ENCODE data around the gene MAN1A1. TPM values are rescaled to one million over a fixed set of nuclear protein-coding genes. Genes with fewer than 3 reads are reported as not detected.

The MAN1A1 gene
- total and polyA plus RNA-seq, 10 donors, result 6.0 to 148 (median 93.5) TPM

DNA sequence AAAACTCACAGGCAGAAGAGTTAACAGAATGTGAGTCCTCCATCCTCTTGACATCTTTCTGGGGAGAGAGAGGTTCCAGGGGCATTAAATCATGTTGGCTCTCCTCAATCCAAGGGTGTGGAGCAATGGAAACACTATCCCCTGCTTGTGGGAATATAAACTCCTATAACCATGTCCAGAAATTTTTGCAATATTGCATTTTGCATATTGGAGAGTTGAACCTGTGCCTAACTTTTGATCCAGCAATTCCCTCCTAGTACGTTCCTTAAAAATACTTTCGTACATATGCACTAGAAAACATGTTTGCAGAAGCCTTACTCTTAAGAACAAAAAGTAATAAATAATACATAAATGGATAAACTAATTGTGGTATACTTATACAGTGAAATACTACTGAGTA lies 214.8 kb downstream of the MAN1A1 start:
- no peak overlapping the region for H3K27ac ChIP-seq
- H3K4me1 ChIP-seq, result peaks cover 0 to 11% (median 0%) of the 10 kb centered on the region in 6 donors
- TF ChIP-seq POLR2A (IDR thresholded peaks at IDR 0.05) (no peak), POLR2AphosphoS5 (IDR thresholded peaks at IDR 0.05) (no peak)
- TF ChIP-seq, protein P1, sequence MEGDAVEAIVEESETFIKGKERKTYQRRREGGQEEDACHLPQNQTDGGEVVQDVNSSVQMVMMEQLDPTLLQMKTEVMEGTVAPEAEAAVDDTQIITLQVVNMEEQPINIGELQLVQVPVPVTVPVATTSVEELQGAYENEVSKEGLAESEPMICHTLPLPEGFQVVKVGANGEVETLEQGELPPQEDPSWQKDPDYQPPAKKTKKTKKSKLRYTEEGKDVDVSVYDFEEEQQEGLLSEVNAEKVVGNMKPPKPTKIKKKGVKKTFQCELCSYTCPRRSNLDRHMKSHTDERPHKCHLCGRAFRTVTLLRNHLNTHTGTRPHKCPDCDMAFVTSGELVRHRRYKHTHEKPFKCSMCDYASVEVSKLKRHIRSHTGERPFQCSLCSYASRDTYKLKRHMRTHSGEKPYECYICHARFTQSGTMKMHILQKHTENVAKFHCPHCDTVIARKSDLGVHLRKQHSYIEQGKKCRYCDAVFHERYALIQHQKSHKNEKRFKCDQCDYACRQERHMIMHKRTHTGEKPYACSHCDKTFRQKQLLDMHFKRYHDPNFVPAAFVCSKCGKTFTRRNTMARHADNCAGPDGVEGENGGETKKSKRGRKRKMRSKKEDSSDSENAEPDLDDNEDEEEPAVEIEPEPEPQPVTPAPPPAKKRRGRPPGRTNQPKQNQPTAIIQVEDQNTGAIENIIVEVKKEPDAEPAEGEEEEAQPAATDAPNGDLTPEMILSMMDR (IDR thresholded peaks at IDR 0.05 in 8 of 11, conservative IDR thresholded peaks at IDR 0.05 in 3 of 11), result no peak
- 92 to 99% (median 92%) methylated on average over 2 of the region's 2 CpGs for WGBS, 5 donors
- DNase-seq, result no peak
- H3K36me3 ChIP-seq, result no peaks in the 10 kb centered on the region
- intact Hi-C loops (cut with DNase I; ENCODE audit: low total_unique reads), result no loop called here
- no peaks in the 10 kb centered on the region for H3K27me3 ChIP-seq (replicated peaks in 1 of 7)
- no peak overlapping the region for H3K4me3 ChIP-seq
- no peaks in the 10 kb centered on the region for H3K9me3 ChIP-seq

DNA sequence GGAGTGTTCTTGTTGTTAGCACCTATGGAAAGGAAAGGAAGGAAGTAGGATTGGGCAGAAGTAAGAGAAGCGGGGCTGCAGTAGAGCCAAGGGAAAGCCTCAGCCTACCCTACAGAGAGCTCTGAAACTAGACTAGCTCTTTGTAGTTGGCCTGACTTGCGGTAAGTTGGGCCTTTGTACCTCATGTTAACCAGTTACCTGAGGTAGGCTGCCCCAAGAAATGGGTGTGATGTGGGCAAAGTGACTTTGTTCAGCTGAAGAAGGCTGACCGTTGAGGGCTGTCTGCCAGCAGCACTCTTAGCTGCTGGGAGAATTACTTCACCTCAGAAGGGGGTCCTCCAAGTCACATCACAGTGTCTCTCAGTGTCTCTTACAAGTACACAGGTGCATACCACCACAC lies 216.2 kb downstream of the MAN1A1 start:
- intact Hi-C loops (cut with DNase I; ENCODE audit: low total_unique reads), result no loop called here
- WGBS, 5 donors, result 82 to 99% (median 87%) methylated on average over 3 of the region's 3 CpGs
- Histone ChIP-seq H3K27me3 (replicated peaks in 1 of 7) (no peaks in the 10 kb centered on the region), H3K4me3 (no peak overlapping the region), H3K36me3 (no peaks in the 10 kb centered on the region), H3K9me3 (no peaks in the 10 kb centered on the region), H3K27ac (no peak overlapping the region), H3K4me1 (peaks cover 0 to 13% (median 2%) of the 10 kb centered on the region in 6 donors)
- TF ChIP-seq POLR2A (IDR thresholded peaks at IDR 0.05), result no peak
- TF ChIP-seq, protein P1 (IDR thresholded peaks at IDR 0.05 in 8 of 11, conservative IDR thresholded peaks at IDR 0.05 in 3 of 11), result no peak
- no peak for TF ChIP-seq POLR2AphosphoS5 (IDR thresholded peaks at IDR 0.05)
- DNase-seq, result no peak

DNA sequence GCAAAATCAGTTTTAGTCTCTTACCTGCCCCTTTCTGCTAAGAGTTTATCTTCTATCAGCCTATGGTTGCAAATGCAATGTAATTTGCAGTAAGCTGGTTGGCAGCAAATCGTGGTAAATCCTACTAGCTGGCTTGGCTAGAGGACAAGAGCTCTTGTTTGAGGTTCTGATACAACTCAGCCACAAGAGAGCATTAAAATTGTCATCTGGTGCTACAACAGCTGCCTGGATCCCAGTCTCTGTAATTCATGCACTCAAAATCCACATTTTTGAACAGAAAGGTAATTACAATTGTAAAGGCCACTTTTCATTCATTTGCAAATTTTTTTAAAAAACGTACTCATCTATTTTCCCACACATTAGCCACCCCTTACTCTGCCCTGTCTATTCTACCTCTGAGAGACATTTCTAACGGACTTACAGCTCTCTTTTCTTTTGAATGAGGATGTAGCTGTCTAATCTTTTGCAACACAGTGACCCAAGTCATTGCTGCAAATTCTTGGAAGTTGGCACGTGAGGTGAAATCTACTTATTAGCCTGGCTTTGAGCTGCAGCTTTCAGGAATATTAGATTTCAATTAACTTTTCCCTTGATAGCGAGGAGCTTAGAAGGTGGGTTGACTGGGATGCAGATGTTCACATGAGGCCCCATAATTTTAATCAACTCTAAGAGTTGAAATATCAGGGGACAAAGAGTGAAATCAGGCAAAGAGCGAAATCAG lies 217.1 kb downstream of the MAN1A1 start:
- intact Hi-C loops (cut with DNase I; ENCODE audit: low total_unique reads), result no loop called here
- no peaks in the 10 kb centered on the region for H3K27me3 ChIP-seq (replicated peaks in 1 of 7)
- no peak for DNase-seq
- no peaks in the 10 kb centered on the region for H3K9me3 ChIP-seq
- H3K4me1 ChIP-seq, result peaks cover 0 to 6% (median 1%) of the 10 kb centered on the region in 6 donors
- WGBS, 5 donors, result 67 to 82% (median 77%) methylated on average over 6 of the region's 6 CpGs
- no peak overlapping the region for H3K27ac ChIP-seq
- no peaks in the 10 kb centered on the region for H3K36me3 ChIP-seq
- TF ChIP-seq POLR2AphosphoS5 (IDR thresholded peaks at IDR 0.05) (no peak), POLR2A (IDR thresholded peaks at IDR 0.05) (no peak)
- TF ChIP-seq, protein P1 (IDR thresholded peaks at IDR 0.05 in 8 of 11, conservative IDR thresholded peaks at IDR 0.05 in 3 of 11), result no peak
- H3K4me3 ChIP-seq, result no peak overlapping the region

DNA sequence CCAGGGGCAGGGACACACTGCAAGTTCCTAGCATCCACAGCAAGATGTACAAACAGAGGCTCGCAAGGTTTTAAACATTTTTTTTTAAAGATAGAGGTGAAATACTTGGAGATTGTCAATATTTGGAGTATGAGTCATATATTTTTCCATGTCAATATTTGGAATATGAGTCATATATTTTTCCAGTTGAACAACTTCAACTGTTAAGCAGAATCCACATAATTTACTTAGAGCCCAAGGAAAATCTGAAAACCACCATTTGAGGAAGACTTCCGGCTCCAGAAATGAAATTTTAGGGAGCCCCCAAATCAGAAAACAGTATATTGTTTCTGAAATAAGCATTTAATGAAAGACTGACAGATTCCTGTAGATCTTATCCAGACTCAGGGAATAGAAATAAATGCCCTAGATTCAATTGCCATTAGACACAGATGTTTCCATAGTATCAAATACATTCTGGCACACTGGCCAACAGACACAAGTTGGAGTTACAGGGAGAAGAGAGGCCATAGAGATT lies 219.5 kb downstream of the MAN1A1 start:
- 66 to 90% (median 78%) methylated on average over 2 of the region's 2 CpGs for WGBS, 5 donors
- H3K27ac ChIP-seq, result no peak overlapping the region
- no peaks in the 10 kb centered on the region for H3K27me3 ChIP-seq (replicated peaks in 1 of 7)
- TF ChIP-seq POLR2AphosphoS5 (IDR thresholded peaks at IDR 0.05) (no peak), POLR2A (IDR thresholded peaks at IDR 0.05) (no peak)
- TF ChIP-seq, protein P1 (IDR thresholded peaks at IDR 0.05 in 8 of 11, conservative IDR thresholded peaks at IDR 0.05 in 3 of 11), result no peak
- H3K4me3 ChIP-seq, result no peak overlapping the region
- H3K36me3 ChIP-seq, result no peaks in the 10 kb centered on the region
- DNase-seq, result no peak
- intact Hi-C loops (cut with DNase I; ENCODE audit: low total_unique reads), result no loop called here
- peaks cover 0 to 6% (median 0%) of the 10 kb centered on the region in 6 donors for H3K4me1 ChIP-seq
- no peaks in the 10 kb centered on the region for H3K9me3 ChIP-seq

Measured in spleen (tissue), 11 donors.